NT2/D1 (cell line): ENCODE measurements around the gene ITPK1.

ENCODE experiments used
- SUZ12 ChIP-seq: IDR thresholded peaks from 2 replicates; pipeline ENCODE4 v1.6.1; 2011; ENCODE audit not compliant: insufficient read length, insufficient read depth; ENCODE audit errors: extremely low read depth
- YY1 ChIP-seq: IDR thresholded peaks from 2 replicates; pipeline ENCODE4 v1.6.1; 2011; ENCODE audit not compliant: insufficient read length, insufficient read depth
- ZNF274 ChIP-seq: IDR thresholded peaks from 2 replicates; pipeline ENCODE4 v1.6.1; 2011; ENCODE audit warnings: mild to moderate bottlenecking, low read depth, low read length

- TF ChIP-seq SUZ12, result no peak
- TF ChIP-seq ZNF274, result no peak
- no peak for TF ChIP-seq YY1
Measured at GRCh38 chr14:92936085-92936484, 179.6 kb downstream of the ITPK1 start.
